ENCODE data around the gene BGLAP.

The BGLAP gene

DNA sequence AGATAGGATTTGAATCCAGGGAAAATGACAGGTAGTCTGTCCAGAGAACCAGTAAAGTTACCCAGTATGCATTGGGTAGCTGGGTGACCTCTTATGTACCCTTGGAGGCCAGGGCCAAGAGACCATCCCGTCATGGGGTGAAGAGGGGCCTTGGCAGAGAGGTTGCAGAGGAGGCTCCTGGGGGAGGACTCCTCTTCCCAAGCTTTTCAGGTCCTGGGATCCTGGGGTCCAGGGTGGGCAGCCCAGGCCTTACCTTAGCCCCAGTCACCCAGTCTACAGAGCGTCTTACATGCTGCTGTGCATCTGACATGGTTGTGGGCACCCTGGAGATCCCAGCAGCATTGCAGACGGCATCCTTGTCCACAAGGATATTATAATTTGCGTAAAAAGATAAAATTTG is 15.2 kb upstream of the BGLAP start:
- no peak for DNase-seq

GRCh38 chr1:156228501-156228900 is 13.5 kb upstream of the BGLAP start:
- DNase-seq: no peak

- DNase-seq: no peak
These were observed 12.0 kb upstream of the BGLAP start for GRCh38 chr1:156229809-156230472.

DNA sequence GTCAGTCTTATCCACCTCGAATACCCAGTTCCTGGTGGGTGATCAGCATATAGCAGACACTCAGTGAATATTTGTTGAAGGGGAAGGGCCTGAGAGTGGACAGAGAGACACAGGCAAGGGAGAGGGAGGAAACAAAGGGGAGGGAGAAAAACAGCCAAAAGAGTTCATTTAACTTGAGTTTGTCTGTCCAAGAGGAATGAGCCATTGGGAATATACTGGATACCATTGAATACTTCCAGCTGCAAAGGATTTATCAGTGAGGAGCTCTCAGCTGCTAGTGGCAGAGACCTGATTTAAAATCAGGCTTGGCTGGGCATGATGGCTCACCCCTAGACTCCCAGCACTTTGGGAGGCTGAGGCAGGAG is 11.5 kb upstream of the BGLAP start:
- no peak for DNase-seq

DNA sequence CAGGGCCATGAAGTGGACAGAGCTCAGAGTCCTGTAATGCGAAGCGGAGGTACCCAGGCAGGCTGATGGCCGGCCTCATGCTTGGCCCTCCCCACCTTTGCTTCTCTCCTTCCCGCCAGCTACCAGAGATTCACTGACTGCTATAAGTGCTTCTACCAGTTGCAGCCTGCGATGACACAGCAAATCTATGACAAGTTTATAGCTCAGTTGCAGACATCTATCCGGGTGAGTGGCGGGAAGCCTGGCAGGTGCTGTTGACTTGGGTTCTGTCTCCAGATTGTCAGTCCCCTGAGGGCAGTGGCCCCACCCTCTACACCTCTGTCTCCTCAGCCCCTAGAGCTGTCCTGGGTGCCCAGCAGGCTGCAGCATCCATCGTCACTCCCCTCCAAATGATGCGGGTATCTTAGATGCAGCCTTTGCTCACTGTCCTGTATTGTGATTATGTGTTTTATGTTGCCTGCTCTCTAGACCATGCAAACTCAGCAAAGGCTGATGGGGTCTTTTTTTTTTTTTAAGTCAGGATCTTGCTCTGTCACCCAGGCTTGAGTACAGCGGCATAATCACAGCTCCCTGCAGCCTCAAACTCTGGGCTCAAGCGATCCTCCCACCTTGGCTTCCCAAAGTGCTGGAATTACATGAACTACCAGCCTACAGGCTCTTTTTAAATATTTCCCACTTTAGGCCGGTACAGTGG is 9.6 kb upstream of the BGLAP start:
- no peak for DNase-seq

GRCh38 chr1:156233426-156234127 is 8.4 kb upstream of the BGLAP start:
- no peak for DNase-seq

DNA sequence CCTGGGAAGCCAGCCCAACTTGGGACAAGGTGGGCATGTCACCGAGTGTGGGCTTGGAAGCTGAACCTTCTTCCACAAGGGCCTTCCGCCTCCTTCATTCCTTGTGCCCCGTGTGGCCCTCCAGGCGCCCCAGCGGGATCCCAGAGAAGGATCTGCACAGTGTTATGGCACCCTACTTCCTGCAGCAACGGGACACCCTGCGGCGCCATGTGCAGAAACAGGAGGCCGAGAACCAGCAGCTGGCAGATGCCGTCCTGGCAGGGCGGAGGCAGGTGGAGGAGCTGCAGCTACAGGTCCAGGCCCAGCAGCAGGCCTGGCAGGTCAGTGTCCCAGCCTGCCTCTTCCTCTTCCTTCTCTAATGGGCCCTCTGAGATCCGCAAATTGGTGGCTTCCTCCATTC is 5.8 kb upstream of the BGLAP start:
- no peak for DNase-seq

- DNase-seq: no peak
These were observed 3.7 kb upstream of the BGLAP start for GRCh38 chr1:156238248-156238647.

DNA sequence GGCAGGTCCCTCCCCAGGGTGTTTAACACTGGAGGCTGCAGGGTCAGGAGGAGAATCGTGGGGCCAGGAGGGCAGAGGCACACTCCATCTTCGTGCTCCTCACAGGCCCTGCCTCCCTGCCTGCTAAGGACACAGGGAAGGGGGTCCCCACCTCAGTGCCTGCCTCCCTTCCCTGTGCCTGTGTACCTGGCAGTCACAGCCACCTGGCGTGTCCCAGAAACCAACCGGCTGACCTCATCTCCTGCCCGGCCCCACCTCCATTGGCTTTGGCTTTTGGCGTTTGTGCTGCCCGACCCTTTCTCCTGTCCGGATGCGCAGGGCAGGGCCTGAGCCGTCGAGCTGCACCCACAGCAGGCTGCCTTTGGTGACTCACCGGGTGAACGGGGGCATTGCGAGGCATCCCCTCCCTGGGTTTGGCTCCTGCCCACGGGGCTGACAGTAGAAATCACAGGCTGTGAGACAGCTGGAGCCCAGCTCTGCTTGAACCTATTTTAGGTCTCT is 623 bp upstream of the BGLAP start:
- DNase-seq: no peak

DNA sequence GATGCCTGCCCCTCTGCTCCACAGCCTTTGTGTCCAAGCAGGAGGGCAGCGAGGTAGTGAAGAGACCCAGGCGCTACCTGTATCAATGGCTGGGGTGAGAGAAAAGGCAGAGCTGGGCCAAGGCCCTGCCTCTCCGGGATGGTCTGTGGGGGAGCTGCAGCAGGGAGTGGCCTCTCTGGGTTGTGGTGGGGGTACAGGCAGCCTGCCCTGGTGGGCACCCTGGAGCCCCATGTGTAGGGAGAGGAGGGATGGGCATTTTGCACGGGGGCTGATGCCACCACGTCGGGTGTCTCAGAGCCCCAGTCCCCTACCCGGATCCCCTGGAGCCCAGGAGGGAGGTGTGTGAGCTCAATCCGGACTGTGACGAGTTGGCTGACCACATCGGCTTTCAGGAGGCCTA is 754 bp downstream of the BGLAP start:
- DNase-seq: peak; percentile 6

DNA sequence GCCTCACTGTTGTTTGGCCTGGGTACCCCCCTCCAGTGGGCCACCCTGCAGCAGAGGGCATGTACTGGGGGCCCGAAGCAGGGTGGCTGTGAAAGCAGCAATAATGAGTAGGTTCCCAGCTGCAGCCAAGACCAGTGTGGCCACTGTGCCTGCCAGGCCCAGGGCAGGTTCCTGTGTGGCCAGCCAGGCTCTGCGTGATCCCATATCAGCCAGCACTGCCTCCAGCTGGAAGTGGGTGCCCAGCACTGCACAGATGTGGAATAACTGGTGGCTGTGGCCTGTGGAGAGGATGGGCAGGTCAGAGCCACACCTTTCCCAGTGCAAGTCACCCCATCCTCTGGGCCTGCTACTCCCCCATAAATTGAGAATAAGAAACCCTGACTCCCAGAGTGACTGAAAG is 2.1 kb downstream of the BGLAP start:
- no peak for DNase-seq

GRCh38 chr1:156244712-156245111 is 2.7 kb downstream of the BGLAP start:
- DNase-seq: peak; percentile 9

DNA sequence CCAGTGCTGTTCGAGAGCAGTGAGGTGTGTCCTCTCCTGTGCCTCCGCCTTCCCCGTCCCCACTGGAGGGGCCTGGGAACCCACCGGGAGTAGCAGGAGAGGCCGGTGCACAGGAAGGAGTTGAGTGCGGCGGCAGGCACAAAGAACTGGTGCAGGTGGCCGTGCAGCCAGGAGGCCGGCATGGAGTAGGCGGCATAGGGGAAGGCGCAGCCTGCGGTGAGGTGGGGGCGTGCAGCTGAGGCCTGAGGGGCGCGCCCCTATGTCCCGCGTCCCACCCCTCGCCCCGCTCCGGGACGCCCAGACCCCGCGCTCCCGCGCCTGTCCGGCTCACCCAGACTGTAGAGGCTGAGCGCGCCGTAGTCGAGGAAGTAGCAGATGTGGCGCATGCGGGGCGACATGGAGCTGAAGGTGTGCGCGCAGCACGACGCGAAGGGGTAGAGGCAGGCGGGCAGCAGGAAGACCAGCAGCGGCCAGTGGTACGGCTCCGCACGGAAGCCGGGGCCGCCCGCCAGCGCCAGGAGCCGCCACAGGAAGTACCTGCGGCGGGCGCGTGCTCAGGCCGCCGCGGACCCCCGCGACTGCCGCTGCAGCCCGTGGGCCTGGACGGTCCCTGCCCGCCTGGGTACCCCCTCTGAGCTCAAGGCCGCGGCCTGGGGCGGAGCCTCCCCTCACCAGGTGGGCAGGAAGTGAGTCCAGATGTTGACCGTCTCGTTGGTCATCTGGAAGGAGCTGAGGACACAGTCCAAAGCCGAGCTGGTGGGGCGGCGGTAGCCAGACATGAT is 3.7 kb downstream of the BGLAP start:
- DNase-seq: peak; percentile 69

- no peak for DNase-seq
These were observed 4.3 kb downstream of the BGLAP start for GRCh38 chr1:156246241-156246780.

- peak; percentile 20 for DNase-seq
These were observed 4.9 kb downstream of the BGLAP start for GRCh38 chr1:156246781-156247459.

GRCh38 chr1:156247460-156248322 is 5.7 kb downstream of the BGLAP start, which contains the start of gene PAQR6:
Gene PAQR6 (minus strand): TSS chr1:156248056. CDS start chr1:156246731, 1,325 bp downstream.
- DNase-seq: peak; percentile 10

DNA sequence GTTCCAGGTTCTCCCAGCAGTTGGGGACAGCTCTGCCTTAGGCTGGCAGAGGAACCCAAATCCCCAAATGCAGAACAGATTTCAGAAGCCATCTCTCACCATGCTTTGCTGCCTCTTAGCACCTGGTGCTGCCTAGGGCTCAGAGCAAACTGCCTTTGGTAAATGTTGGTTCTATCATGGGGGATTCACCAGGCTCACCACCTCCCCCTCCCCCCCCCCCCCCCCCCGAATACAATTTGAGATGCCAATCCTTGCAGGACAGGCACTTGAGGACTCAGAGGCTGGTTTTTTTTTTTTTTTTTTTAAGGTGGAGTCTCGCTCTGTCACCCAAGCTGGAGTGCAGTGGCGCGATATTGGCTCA is 6.3 kb downstream of the BGLAP start:
- no peak for DNase-seq

- DNase-seq: no peak
These were observed 7.6 kb downstream of the BGLAP start for GRCh38 chr1:156249593-156249992.

- DNase-seq: no peak
These were observed 9.5 kb downstream of the BGLAP start for GRCh38 chr1:156251527-156251926.

DNA sequence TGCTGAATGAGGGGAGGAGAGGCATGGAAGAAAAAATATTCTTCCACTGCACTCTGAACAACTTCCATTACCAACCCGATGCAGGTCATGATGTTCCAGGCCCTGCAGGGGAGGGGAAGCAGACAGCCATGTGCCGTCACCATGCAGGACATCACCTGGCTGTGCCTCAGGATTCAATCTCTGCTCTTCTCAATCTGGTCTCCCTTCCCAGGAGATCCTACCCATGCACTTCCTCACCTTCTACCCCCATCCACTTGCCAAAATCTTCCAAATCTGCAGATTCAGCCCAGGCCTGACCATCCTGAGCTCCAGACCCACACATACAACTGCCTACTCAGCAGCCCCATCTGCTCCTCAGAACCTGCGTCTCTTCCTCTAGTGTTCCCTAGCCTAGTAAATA is 11.7 kb downstream of the BGLAP start:
- DNase-seq: no peak

GRCh38 chr1:156257711-156258110 is 15.7 kb downstream of the BGLAP start:
- DNase-seq: no peak

Data from right kidney (tissue), 1 donor.